GM18951 (cell line): Measurements from ENCODE around the gene ERICH6.

Source experiments
- POLR2A ChIP-seq: IDR thresholded peaks from 4 replicates; pipeline ENCODE4 v1.6.1; 2011; ENCODE audit warnings: mild to moderate bottlenecking; ENCODE audit not compliant: insufficient read length, insufficient read depth; ENCODE audit errors: extremely low read depth
- in situ Hi-C: fragments of 300-500 bp; cut with MboI; formaldehyde crosslinking; loops from one replicate; pipeline ENCODE4 v1.12.0; 2022; ENCODE audit warnings: low sequenced_read_pairs, mixed read lengths, inconsistent platforms; ENCODE audit not compliant: unreplicated experiment

ERICH6 gene

DNA sequence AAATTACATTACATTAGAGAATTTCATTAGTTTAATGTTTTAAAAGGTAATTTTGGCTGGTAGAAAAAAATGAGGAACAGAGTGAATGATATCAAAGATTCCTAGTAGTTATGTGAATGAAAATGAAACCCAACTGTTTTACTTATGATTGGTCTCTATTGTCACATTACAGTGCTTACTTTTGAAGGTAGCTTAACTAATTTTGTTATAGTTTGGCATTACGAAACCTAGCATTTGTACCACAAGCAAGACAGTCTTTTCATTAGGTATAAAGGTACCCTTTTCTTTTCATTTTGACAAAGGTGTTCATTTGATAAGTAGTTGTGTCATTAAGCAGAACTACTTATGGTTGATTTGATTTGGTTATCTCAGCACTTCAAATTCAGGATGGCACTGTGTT, 93.7 kb downstream of the ERICH6 start:
- in situ Hi-C loops, result no loop called here
- no peak for TF ChIP-seq POLR2A
